22Rv1 (cell line): Measurements from ENCODE around the gene RAB1B.
"Not testable (repeated sequence)": the region's sequence is repeated elsewhere in the genome, so short reads cannot be mapped to it uniquely, and the experiment has no call there.

ENCODE experiments used
- H3K27ac ChIP-seq: fragments of 450-650 bp; 2 replicates; pipeline ENCODE4 v1.5.1; 2017
- CTCF ChIP-seq: fragments of 450-650 bp; IDR thresholded peaks from 2 replicates; pipeline ENCODE4 v1.5.1; 2017; ENCODE audit warnings: mild to moderate bottlenecking
- ZFX ChIP-seq: fragments of 450-650 bp; IDR thresholded peaks from 2 replicates; pipeline ENCODE4 v1.6.1; 2017; ENCODE audit warnings: antibody characterized with exemption, borderline replicate concordance

The RAB1B gene

GRCh38 chr11:66275984-66276612 is 7.7 kb downstream of the RAB1B start:
- H3K27ac ChIP-seq, result no peak overlapping the region
- TF ChIP-seq ZFX, result no peak
- TF ChIP-seq CTCF, result no peak

GRCh38 chr11:66276619-66277018 is 8.2 kb downstream of the RAB1B start:
- H3K27ac ChIP-seq, result not testable (repeated sequence)

GRCh38 chr11:66277064-66277463 is 8.6 kb downstream of the RAB1B start:
- peak overlapping the region; percentile 77 for H3K27ac ChIP-seq

GRCh38 chr11:66277471-66278362 is 9.3 kb downstream of the RAB1B start, which contains the start of gene CNIH2:
Gene CNIH2 (plus strand): TSS chr11:66278175. CDS start chr11:66278457, 282 bp downstream.
- H3K27ac ChIP-seq, result peak within 1 kb of the TSS; percentile 77

GRCh38 chr11:66278363-66279091 is 10.1 kb downstream of the RAB1B start:
- peak overlapping the region; percentile 77 for H3K27ac ChIP-seq
- TF ChIP-seq CTCF (no peak), ZFX (no peak)

More at GRCh38 chr11:66277471-66278362, 9.3 kb downstream of the RAB1B start, which contains the start of gene CNIH2:
- TF ChIP-seq CTCF, result no peak
- no peak for TF ChIP-seq ZFX

GRCh38 chr11:66279092-66279734 is 10.8 kb downstream of the RAB1B start:
- no peak for TF ChIP-seq CTCF
- no peak for TF ChIP-seq ZFX
- H3K27ac ChIP-seq, result 0 out of 2 replicates have a peak overlapping the region, but pooled peaks have one; percentile 77

GRCh38 chr11:66280428-66280827 is 12.0 kb downstream of the RAB1B start:
- TF ChIP-seq CTCF, result no peak
- no peak for TF ChIP-seq ZFX
- H3K27ac ChIP-seq, result no peak overlapping the region
